Upper lobe of left lung (tissue), 4 donors: Measurements from ENCODE around the gene HLA-G.

ENCODE experiments used
- CTCF ChIP-seq, 6 experiments: fragments of 450-650 bp in 4 of 6; fragments of 200-600 bp in 2 of 6; sonication (generic) in 2 of 6; IDR thresholded peaks; one replicate each; pipeline ENCODE4 v1.5.1; 2016 to 2019; ENCODE audit warnings: antibody characterized with exemption in 6 of 6
- EP300 ChIP-seq, 4 donors: sonication (generic); formaldehyde crosslinking; IDR thresholded peaks; one replicate each; pipeline ENCODE4 v1.5.1; 2017; ENCODE audit warnings: antibody characterized with exemption in 4 of 4, control low read depth in 2 of 4
- POLR2AphosphoS5 ChIP-seq, 2 donors: sonication (generic); formaldehyde crosslinking; IDR thresholded peaks; one replicate each; pipeline ENCODE4 v1.5.1; 2017; ENCODE audit warnings: antibody characterized with exemption in 2 of 2

- no peak for TF ChIP-seq POLR2AphosphoS5 (IDR thresholded peaks at IDR 0.05)
- no peak for TF ChIP-seq CTCF (IDR thresholded peaks at IDR 0.05)
- no peak for TF ChIP-seq EP300 (IDR thresholded peaks at IDR 0.05)
Observed at GRCh38 chr6:29824144-29824543, 3.5 kb upstream of the HLA-G start.
